T-helper 2 cell treated with Interferon-gamma antibody and Interleukin-4, amounts not matched to agents 5 μg/mL and 100 μg/mL, for 36 hours (primary cell): Measurements from ENCODE around the gene CRIM1.

ENCODE experiments used
- DNase-seq: peaks from one replicate; pipeline ENCODE4 v3.0.0; 2021; ENCODE audit warnings: low spot score
- H3K27ac Mint-ChIP-seq: one replicate; pipeline ENCODE4 v1.8.0; 2021; ENCODE audit warnings: mild to moderate bottlenecking, mixed read lengths
- H3K27me3 Mint-ChIP-seq: one replicate; pipeline ENCODE4 v1.8.0; 2021; ENCODE audit warnings: low read depth, mixed read lengths
- H3K36me3 Mint-ChIP-seq: one replicate; pipeline ENCODE4 v1.8.0; 2021; ENCODE audit warnings: low read depth, mixed read lengths
- H3K4me1 Mint-ChIP-seq: one replicate; pipeline ENCODE4 v1.8.0; 2021; ENCODE audit warnings: low read depth, mixed read lengths
- H3K4me3 Mint-ChIP-seq: one replicate; pipeline ENCODE4 v1.8.0; 2022; ENCODE audit warnings: mild to moderate bottlenecking, moderate library complexity, mixed read lengths
- H3K9me3 Mint-ChIP-seq: one replicate; pipeline ENCODE4 v1.8.0; 2021; ENCODE audit warnings: mixed read lengths

Gene CRIM1

DNA sequence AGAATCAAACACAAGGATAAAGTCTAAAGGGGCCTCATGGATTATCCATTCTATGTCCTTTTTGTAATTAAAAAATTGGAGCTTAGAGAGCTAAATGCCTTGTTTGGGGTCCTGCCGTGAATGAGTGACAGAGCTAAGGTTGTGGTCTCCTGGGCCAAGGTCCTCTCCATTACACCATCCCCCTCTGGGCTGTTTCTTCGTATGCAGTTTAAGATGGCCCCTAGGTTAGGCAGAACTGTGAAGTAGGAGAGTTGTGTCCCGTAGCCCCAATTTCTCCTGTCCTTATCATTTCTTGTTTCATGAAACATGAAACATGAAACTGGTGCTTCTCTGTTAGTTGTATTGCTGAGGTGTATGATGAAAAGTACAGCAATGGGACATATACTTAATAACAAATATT is 32.9 kb downstream of the CRIM1 start:
- no peaks in the 10 kb centered on the region for H3K9me3 Mint-ChIP-seq
- H3K27ac Mint-ChIP-seq = no peak overlapping the region
- H3K36me3 Mint-ChIP-seq = no peaks in the 10 kb centered on the region
- no peak overlapping the region for H3K4me3 Mint-ChIP-seq
- H3K4me1 Mint-ChIP-seq = peaks cover 8% of the 10 kb centered on the region
- peaks cover 17% of the 10 kb centered on the region for H3K27me3 Mint-ChIP-seq
- no peak for DNase-seq

DNA sequence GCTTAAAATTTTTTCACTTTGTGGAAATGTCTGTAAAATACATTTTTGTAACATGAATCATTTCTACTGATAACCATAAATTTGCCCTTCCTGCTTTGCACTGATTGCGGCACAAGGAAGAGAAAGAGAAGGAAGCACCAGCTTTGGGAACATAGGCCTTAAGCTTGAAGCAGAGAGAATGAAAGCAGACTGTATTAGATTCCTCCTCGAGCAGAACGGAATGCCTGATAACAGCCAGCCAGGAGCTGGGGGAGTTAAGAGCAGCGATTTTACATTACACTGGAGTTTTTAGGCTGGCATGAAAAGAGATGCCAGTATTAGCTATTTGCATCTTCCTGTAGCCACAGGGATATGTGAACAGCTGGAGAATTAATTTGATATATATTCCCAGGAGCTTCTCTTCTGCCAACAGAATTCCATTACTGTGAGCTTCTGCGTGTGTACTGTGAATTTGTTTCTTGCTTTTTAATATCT is 33.5 kb downstream of the CRIM1 start:
- no peaks in the 10 kb centered on the region for H3K36me3 Mint-ChIP-seq
- no peak overlapping the region for H3K27ac Mint-ChIP-seq
- peaks cover 22% of the 10 kb centered on the region for H3K27me3 Mint-ChIP-seq
- no peak for DNase-seq
- no peaks in the 10 kb centered on the region for H3K9me3 Mint-ChIP-seq
- H3K4me1 Mint-ChIP-seq = peaks cover 8% of the 10 kb centered on the region
- H3K4me3 Mint-ChIP-seq = no peak overlapping the region

- H3K4me1 Mint-ChIP-seq = peaks cover 8% of the 10 kb centered on the region
- no peak overlapping the region for H3K27ac Mint-ChIP-seq
- no peaks in the 10 kb centered on the region for H3K36me3 Mint-ChIP-seq
- H3K4me3 Mint-ChIP-seq = no peak overlapping the region
- no peaks in the 10 kb centered on the region for H3K9me3 Mint-ChIP-seq
- H3K27me3 Mint-ChIP-seq = peaks cover 22% of the 10 kb centered on the region
- no peak for DNase-seq
These were observed 34.0 kb downstream of the CRIM1 start for GRCh38 chr2:36389577-36389976.

DNA sequence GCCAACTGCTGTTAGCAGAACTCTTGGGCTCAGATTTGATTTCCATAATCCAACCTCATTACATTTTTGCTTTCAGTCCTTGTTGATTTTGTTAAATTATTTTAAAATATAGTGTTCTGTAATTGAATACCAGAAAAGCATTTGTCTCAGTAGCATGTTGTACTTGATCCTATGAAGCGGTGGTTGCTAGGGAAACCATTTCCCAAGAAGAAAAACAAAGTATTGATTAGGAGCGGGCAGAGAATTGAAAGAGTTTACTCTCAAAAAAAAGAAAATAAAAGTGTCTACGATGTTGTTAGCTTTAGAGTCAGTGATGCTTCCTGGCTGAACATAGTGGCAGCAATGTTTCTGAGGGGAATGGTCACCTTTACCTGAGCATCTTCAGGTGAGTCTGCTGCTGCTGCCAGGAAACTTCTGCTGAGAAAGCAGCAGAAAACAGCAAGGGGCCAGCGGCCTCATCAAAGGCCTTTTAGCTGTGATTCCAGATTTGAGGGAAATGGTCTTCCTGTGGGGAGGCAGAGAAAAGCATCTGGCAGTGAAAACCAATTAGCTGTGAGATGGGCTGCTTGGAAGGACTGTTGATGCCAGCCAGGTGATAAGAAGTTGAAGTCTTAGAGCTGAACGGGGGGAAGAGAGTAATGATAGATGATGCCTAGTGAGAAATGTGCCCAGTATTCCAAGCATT is 37.1 kb downstream of the CRIM1 start:
- no peak overlapping the region for H3K4me3 Mint-ChIP-seq
- H3K36me3 Mint-ChIP-seq = no peaks in the 10 kb centered on the region
- no peak overlapping the region for H3K27ac Mint-ChIP-seq
- DNase-seq = no peak
- peaks cover 2% of the 10 kb centered on the region for H3K4me1 Mint-ChIP-seq
- no peaks in the 10 kb centered on the region for H3K9me3 Mint-ChIP-seq
- H3K27me3 Mint-ChIP-seq = peaks cover 10% of the 10 kb centered on the region

DNA sequence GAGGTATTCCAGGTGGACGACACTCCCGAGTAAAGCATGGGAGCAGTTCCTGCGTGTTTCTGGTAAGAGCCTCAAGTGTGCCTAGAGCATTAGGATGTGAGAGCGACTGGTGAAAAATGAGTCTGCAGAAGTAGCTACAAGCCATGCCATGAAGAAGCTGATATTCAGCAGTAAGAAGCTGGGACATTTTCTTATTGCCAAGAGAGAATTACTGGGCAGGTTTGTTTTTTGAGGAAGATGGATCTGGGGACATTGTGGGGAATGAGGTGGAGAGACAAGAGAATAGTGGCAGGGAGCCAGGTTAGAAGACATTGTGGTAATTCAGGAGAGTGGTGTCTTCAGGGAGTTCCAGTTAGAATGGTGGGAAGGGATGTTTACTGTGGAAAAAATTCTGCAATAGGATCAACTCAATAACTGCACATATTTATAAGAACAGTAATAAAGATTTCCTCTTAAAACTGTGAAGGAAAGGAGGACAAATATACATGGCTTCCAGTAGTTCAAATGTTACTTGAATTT is 38.2 kb downstream of the CRIM1 start:
- peaks cover 10% of the 10 kb centered on the region for H3K27me3 Mint-ChIP-seq
- H3K27ac Mint-ChIP-seq = no peak overlapping the region
- H3K4me1 Mint-ChIP-seq = no peaks in the 10 kb centered on the region
- no peak overlapping the region for H3K4me3 Mint-ChIP-seq
- DNase-seq = no peak
- H3K36me3 Mint-ChIP-seq = no peaks in the 10 kb centered on the region
- no peaks in the 10 kb centered on the region for H3K9me3 Mint-ChIP-seq

DNA sequence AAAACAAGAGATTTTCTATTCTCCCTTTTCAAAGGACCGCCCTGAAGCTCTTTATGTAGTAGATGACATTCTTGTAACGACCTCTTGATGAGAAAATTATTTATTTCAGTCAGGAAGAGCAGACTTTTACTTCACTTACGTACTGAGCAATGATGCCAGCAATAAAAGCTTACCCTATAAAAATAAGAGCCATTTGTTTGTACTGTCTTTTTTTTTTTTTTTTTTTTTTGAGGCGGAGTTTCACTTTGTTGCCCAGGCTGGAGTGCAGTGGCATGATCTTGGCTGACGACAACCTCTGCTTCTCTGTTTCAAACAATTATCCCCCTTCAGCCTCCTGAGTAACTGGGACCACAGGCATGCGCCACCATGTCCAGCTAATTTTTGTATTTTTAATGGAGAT is 39.2 kb downstream of the CRIM1 start:
- DNase-seq = no peak
- Mint-ChIP-seq H3K36me3 (no peaks in the 10 kb centered on the region), H3K27ac (no peak overlapping the region), H3K27me3 (peaks cover 6% of the 10 kb centered on the region), H3K4me1 (no peaks in the 10 kb centered on the region), H3K9me3 (no peaks in the 10 kb centered on the region), H3K4me3 (no peak overlapping the region)

- H3K4me1 Mint-ChIP-seq = no peaks in the 10 kb centered on the region
- H3K36me3 Mint-ChIP-seq = no peaks in the 10 kb centered on the region
- peaks cover 6% of the 10 kb centered on the region for H3K27me3 Mint-ChIP-seq
- no peak overlapping the region for H3K4me3 Mint-ChIP-seq
- H3K9me3 Mint-ChIP-seq = no peaks in the 10 kb centered on the region
- no peak for DNase-seq
- H3K27ac Mint-ChIP-seq = no peak overlapping the region
These were observed 40.3 kb downstream of the CRIM1 start for GRCh38 chr2:36395866-36396265.

GRCh38 chr2:36396878-36397539 is 41.4 kb downstream of the CRIM1 start:
- Mint-ChIP-seq H3K36me3 (no peaks in the 10 kb centered on the region), H3K4me1 (no peaks in the 10 kb centered on the region), H3K9me3 (no peaks in the 10 kb centered on the region), H3K27me3 (peaks cover 6% of the 10 kb centered on the region), H3K27ac (no peak overlapping the region), H3K4me3 (no peak overlapping the region)
- no peak for DNase-seq

- no peak overlapping the region for H3K4me3 Mint-ChIP-seq
- no peak for DNase-seq
- no peaks in the 10 kb centered on the region for H3K4me1 Mint-ChIP-seq
- H3K27me3 Mint-ChIP-seq = peaks cover 6% of the 10 kb centered on the region
- no peaks in the 10 kb centered on the region for H3K36me3 Mint-ChIP-seq
- no peaks in the 10 kb centered on the region for H3K9me3 Mint-ChIP-seq
- H3K27ac Mint-ChIP-seq = no peak overlapping the region
These were observed 42.3 kb downstream of the CRIM1 start for GRCh38 chr2:36397728-36398413.

GRCh38 chr2:36399050-36399449 is 43.5 kb downstream of the CRIM1 start:
- no peaks in the 10 kb centered on the region for H3K27me3 Mint-ChIP-seq
- H3K4me3 Mint-ChIP-seq = no peak overlapping the region
- H3K9me3 Mint-ChIP-seq = no peaks in the 10 kb centered on the region
- DNase-seq = no peak
- no peaks in the 10 kb centered on the region for H3K4me1 Mint-ChIP-seq
- no peaks in the 10 kb centered on the region for H3K36me3 Mint-ChIP-seq
- no peak overlapping the region for H3K27ac Mint-ChIP-seq

DNA sequence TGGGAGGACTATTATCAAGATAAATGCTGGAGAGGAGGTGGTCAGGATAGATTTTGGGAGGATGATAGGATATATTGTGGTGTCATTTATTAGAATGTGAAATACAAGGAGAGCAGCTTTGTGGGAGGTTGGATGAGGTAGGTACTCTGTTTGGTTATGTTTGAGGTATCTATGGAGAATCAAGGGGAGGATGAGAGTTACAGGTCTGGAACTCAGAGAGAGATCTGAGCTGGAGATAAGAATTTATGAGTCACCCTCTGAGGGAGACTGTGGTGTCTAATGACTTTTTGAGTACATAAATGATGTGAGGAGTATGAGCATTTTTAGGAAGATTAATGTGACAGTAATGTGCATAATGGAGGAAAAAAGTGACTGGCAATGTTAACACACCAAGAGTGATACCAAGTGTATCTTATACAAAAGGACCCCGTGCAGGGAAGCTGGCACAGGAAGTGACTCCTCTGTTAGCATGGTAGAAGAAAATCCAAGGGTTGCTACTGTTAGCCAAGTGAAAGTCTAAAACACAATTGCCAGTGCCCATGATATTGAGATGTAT is 48.2 kb downstream of the CRIM1 start:
- Mint-ChIP-seq H3K27ac (no peak overlapping the region), H3K9me3 (no peaks in the 10 kb centered on the region), H3K27me3 (no peaks in the 10 kb centered on the region), H3K4me1 (no peaks in the 10 kb centered on the region), H3K4me3 (no peak overlapping the region), H3K36me3 (no peaks in the 10 kb centered on the region)
- DNase-seq = peak; percentile 20

DNA sequence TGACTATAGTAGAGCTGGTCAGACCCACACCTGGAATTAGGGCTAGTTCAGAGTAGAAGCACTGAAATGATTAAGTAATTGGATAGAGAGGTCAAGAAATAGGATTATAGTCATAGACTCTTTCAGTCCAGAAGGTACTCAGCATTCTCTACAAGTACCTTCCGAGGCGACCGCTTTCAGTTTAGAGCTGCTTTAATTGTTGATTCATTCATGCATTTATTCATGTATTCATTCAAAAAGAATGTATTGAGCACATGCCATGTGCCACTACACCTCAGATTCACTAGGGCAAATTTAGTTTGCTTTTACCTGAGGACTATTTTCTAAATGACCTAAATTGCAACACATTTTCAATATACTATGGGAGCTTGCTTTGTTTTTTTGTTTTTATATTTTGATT is 48.7 kb downstream of the CRIM1 start:
- Mint-ChIP-seq H3K4me1 (no peaks in the 10 kb centered on the region), H3K9me3 (no peaks in the 10 kb centered on the region), H3K27ac (no peak overlapping the region), H3K27me3 (peaks cover 3% of the 10 kb centered on the region), H3K4me3 (no peak overlapping the region), H3K36me3 (no peaks in the 10 kb centered on the region)
- DNase-seq = no peak

DNA sequence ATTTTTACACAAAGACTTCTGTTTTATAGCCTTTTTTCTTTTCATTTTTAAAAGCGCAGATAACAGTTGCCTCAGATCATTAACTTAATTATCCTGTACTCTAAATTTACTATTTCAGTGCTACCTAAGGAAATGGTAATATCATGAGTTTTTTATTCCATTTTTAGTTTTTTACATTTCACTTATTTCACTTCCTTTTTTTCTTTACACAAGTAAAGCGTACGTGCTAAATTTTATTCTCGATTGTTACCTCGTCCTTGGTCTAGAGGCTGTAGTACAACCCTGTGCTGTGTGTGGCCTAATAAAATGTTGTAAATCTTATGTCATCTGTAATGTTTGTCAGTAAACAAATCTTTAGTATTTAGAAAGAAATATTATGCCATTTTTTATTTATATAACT is 49.2 kb downstream of the CRIM1 start:
- no peak for DNase-seq
- peaks cover 5% of the 10 kb centered on the region for H3K27me3 Mint-ChIP-seq
- no peaks in the 10 kb centered on the region for H3K36me3 Mint-ChIP-seq
- no peaks in the 10 kb centered on the region for H3K4me1 Mint-ChIP-seq
- no peak overlapping the region for H3K27ac Mint-ChIP-seq
- H3K4me3 Mint-ChIP-seq = no peak overlapping the region
- H3K9me3 Mint-ChIP-seq = no peaks in the 10 kb centered on the region

DNA sequence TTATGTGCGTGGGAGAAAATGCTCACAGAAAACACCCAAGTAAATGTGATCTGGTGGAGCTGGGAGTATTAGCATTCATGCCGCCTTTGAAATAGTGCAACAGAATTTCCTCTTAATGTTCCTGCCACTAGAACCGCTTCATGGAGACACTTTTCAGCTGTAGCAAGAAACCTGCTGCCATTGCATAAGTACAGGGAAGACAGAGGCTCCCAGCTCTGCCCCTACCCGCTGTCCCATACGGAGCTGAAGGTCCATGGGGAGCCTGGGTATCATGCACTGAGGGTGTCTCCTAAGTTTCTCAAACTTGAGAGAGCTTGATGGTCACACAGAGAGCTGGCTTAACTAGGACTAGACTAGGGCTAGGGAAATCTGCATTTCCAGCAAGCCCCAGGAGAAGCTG is 49.6 kb downstream of the CRIM1 start:
- no peak for DNase-seq
- no peaks in the 10 kb centered on the region for H3K36me3 Mint-ChIP-seq
- no peak overlapping the region for H3K4me3 Mint-ChIP-seq
- H3K4me1 Mint-ChIP-seq = no peaks in the 10 kb centered on the region
- H3K27ac Mint-ChIP-seq = no peak overlapping the region
- H3K9me3 Mint-ChIP-seq = no peaks in the 10 kb centered on the region
- peaks cover 8% of the 10 kb centered on the region for H3K27me3 Mint-ChIP-seq
